NB4 (cell line): ENCODE measurements around the gene MUC12.
"Not testable (repeated sequence)": the region's sequence is repeated elsewhere in the genome, so short reads cannot be mapped to it uniquely, and the experiment has no call there.

ENCODE experiments used
- CTCF ChIP-seq: IDR thresholded peaks from one replicate; pipeline ENCODE4 v1.5.1; 2012; ENCODE audit warnings: low read depth, low read length
- MYC ChIP-seq: IDR thresholded peaks from 2 replicates; pipeline ENCODE4 v1.6.1; 2011; ENCODE audit warnings: low read depth, low read length
- POLR2A ChIP-seq: IDR thresholded peaks from 2 replicates; pipeline ENCODE4 v1.6.1; 2011; ENCODE audit warnings: mild to moderate bottlenecking; ENCODE audit not compliant: insufficient read length; ENCODE audit errors: extremely low read depth
- TF ChIP-seq, protein P1 (sequence below): IDR thresholded peaks from 2 replicates; pipeline ENCODE4 v1.6.1; 2011; ENCODE audit warnings: low read depth, low read length

GRCh38 chr7:101064176-101064550 lies 94.8 kb downstream of the MUC12 start:
- not testable (repeated sequence) for TF ChIP-seq CTCF, POLR2A, MYC
- TF ChIP-seq, protein P1, sequence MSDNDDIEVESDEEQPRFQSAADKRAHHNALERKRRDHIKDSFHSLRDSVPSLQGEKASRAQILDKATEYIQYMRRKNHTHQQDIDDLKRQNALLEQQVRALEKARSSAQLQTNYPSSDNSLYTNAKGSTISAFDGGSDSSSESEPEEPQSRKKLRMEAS, result not testable (repeated sequence)
